H9 (cell line): ENCODE results near the gene CCR2. TPM values are rescaled to one million over a fixed set of nuclear protein-coding genes. Genes with fewer than 3 reads are reported as not detected.

Experiments used
- DNase-seq: peaks from one replicate; pipeline ENCODE4 v3.0.0-alpha.2; 2017
- H2AFZ ChIP-seq: one replicate; pipeline ENCODE4 v1.6.1; 2013; ENCODE audit warnings: mild to moderate bottlenecking, low read length, control low read depth, moderate library complexity
- H2AK5ac ChIP-seq: 2 replicates; pipeline ENCODE4 v1.6.1; 2013; ENCODE audit warnings: low read length, control low read depth, mixed read lengths; ENCODE audit not compliant: insufficient read length
- H2BK120ac ChIP-seq: one replicate; pipeline ENCODE4 v1.6.1; 2013; ENCODE audit warnings: low read depth, mild to moderate bottlenecking, low read length, control low read depth, inconsistent platforms; ENCODE audit not compliant: poor library complexity, severe bottlenecking
- H2BK12ac ChIP-seq: 2 replicates; pipeline ENCODE4 v1.6.1; 2013; ENCODE audit warnings: low read length, control low read depth, mixed read lengths, low read depth; ENCODE audit not compliant: insufficient read length
- H2BK15ac ChIP-seq: 2 replicates; pipeline ENCODE4 v1.6.1; 2013; ENCODE audit warnings: low read depth, low read length, control low read depth
- H2BK20ac ChIP-seq: one replicate; pipeline ENCODE4 v1.6.1; 2013; ENCODE audit warnings: low read depth, mild to moderate bottlenecking, low read length, control low read depth, inconsistent platforms; ENCODE audit not compliant: poor library complexity, severe bottlenecking
- H2BK5ac ChIP-seq: 2 replicates; pipeline ENCODE4 v1.6.1; 2013; ENCODE audit warnings: low read length, control low read depth, mixed read lengths; ENCODE audit not compliant: insufficient read length
- H3K14ac ChIP-seq: 2 replicates; pipeline ENCODE4 v1.6.1; 2013; ENCODE audit warnings: low read length, control low read depth; ENCODE audit not compliant: insufficient read depth
- H3K18ac ChIP-seq: 2 replicates; pipeline ENCODE4 v1.6.1; 2013; ENCODE audit warnings: low read depth, mild to moderate bottlenecking, mixed read lengths, low read length, control low read depth; ENCODE audit not compliant: insufficient read length
- H3K23ac ChIP-seq: 2 replicates; pipeline ENCODE4 v1.6.1; 2013; ENCODE audit warnings: low read length, control low read depth, mixed read lengths, low read depth; ENCODE audit not compliant: insufficient read length
- H3K23me2 ChIP-seq: 2 replicates; pipeline ENCODE4 v1.6.1; 2013; ENCODE audit warnings: low read depth, mild to moderate bottlenecking, mixed read lengths, low read length, control low read depth; ENCODE audit not compliant: insufficient read length, poor library complexity, severe bottlenecking
- H3K27ac ChIP-seq: 2 replicates; pipeline ENCODE4 v1.5.1; 2013; ENCODE audit warnings: low read length, control low read depth, mixed read lengths, low read depth; ENCODE audit not compliant: insufficient read length
- H3K27me3 ChIP-seq: 2 replicates; pipeline ENCODE4 v1.6.1; 2013; ENCODE audit warnings: low read length, control low read depth, inconsistent platforms; ENCODE audit not compliant: insufficient read depth
- H3K4ac ChIP-seq: 2 replicates; pipeline ENCODE4 v1.6.1; 2013; ENCODE audit warnings: low read depth, mild to moderate bottlenecking, control low read depth, inconsistent platforms, low read length, moderate library complexity
- H3K4me1 ChIP-seq: 2 replicates; pipeline ENCODE4 v1.6.1; 2013; ENCODE audit warnings: low read length, control low read depth, inconsistent platforms; ENCODE audit not compliant: insufficient read depth
- H3K4me2 ChIP-seq: 2 replicates; pipeline ENCODE4 v1.6.1; 2013; ENCODE audit warnings: low read length, control low read depth, mixed read lengths; ENCODE audit not compliant: insufficient read length, insufficient read depth
- H3K56ac ChIP-seq: 2 replicates; pipeline ENCODE4 v1.6.1; 2013; ENCODE audit warnings: low read depth, mild to moderate bottlenecking, mixed read lengths, low read length, control low read depth; ENCODE audit not compliant: insufficient read length
- H3K79me1 ChIP-seq: 2 replicates; pipeline ENCODE4 v1.6.1; 2013; ENCODE audit warnings: low read depth, mild to moderate bottlenecking, moderate library complexity, low read length, control low read depth, inconsistent platforms; ENCODE audit not compliant: insufficient read depth, poor library complexity, severe bottlenecking
- H3K79me2 ChIP-seq: 2 replicates; pipeline ENCODE4 v1.6.1; 2013; ENCODE audit warnings: low read length, control low read depth, inconsistent platforms; ENCODE audit not compliant: insufficient read depth
- H3K9ac ChIP-seq: 2 replicates; pipeline ENCODE4 v1.6.1; 2013; ENCODE audit warnings: low read length, control low read depth, mixed read lengths; ENCODE audit not compliant: insufficient read length; ENCODE audit errors: extremely low read depth
- H3K9me3 ChIP-seq: one replicate; pipeline ENCODE4 v1.6.1; 2013; ENCODE audit warnings: low read depth, low read length, inconsistent platforms; ENCODE audit not compliant: control insufficient read depth
- H3T11ph ChIP-seq: one replicate; pipeline ENCODE4 v1.6.1; 2013; ENCODE audit warnings: mild to moderate bottlenecking, low read length, control low read depth, inconsistent platforms
- H4K20me1 ChIP-seq: one replicate; pipeline ENCODE4 v1.6.1; 2013; ENCODE audit not compliant: control insufficient read depth, insufficient read length, insufficient read depth
- H4K5ac ChIP-seq: 2 replicates; pipeline ENCODE4 v1.6.1; 2013; ENCODE audit warnings: low read depth, mild to moderate bottlenecking, mixed read lengths, low read length, control low read depth; ENCODE audit not compliant: insufficient read length
- H4K8ac ChIP-seq: replicated peaks from 2 replicates; pipeline ENCODE4 v1.6.1; 2013; ENCODE audit warnings: low read length, control low read depth, mixed read lengths, low read depth; ENCODE audit not compliant: insufficient read length
- H4K91ac ChIP-seq: 2 replicates; pipeline ENCODE4 v1.6.1; 2013; ENCODE audit warnings: low read depth, mild to moderate bottlenecking, moderate library complexity, mixed read lengths, low read length, control low read depth; ENCODE audit not compliant: insufficient read length
- H3K27ac Mint-ChIP-seq, 3 experiments: 2 replicates in 2 of 3; 3 replicates in 1 of 3; pipeline ENCODE4 v1.8.0; 2020 to 2021; ENCODE audit warnings: mixed read lengths in 3 of 3, mild to moderate bottlenecking in 1 of 3, moderate library complexity in 1 of 3
- H3K27me3 Mint-ChIP-seq: 2 replicates; pipeline ENCODE4 v1.8.0; 2021; ENCODE audit warnings: low read depth, mild to moderate bottlenecking, moderate library complexity, mixed read lengths
- H3K36me3 Mint-ChIP-seq, 3 experiments: 2 replicates in 2 of 3; 3 replicates in 1 of 3; pipeline ENCODE4 v1.8.0; 2020 to 2021; ENCODE audit warnings: low read depth in 3 of 3, mixed read lengths in 3 of 3; ENCODE audit not compliant: insufficient read depth in 1 of 3
- H3K4me1 Mint-ChIP-seq, 2 experiments: 2 replicates each; pipeline ENCODE4 v1.8.0; 2020; ENCODE audit warnings: mixed read lengths in 2 of 2
- H3K4me3 Mint-ChIP-seq, 2 experiments: 2 replicates in 1 of 2; 3 replicates in 1 of 2; pipeline ENCODE4 v1.8.0; 2020 to 2021; ENCODE audit warnings: mild to moderate bottlenecking in 2 of 2, mixed read lengths in 2 of 2, moderate library complexity in 1 of 2
- H3K9me3 Mint-ChIP-seq, 2 experiments: 2 replicates in 1 of 2; 3 replicates in 1 of 2; pipeline ENCODE4 v1.8.0; 2020; ENCODE audit warnings: mild to moderate bottlenecking in 2 of 2, mixed read lengths in 2 of 2, moderate library complexity in 1 of 2
- WGBS: extraction: QIAGEN DNeasy Blood & Tissue Kit; methylation state at CpG from one replicate; pipeline ENCODE4 v1.1.7; 2013; ENCODE audit warnings: missing lambda C conversion rate, low lambda C conversion rate, mixed read lengths; ENCODE audit not compliant: insufficient read length; ENCODE audit errors: extremely low coverage; 5-methylcytosine and 5-hydroxymethylcytosine counted together
- total RNA-seq: library from RNA; stranded (reverse); gene quantifications from 2 replicates; pipeline ENCODE4 v1.2.1, GENCODE V29; 2021
- TF ChIP-seq, protein P1 (sequence below): fragments of 200-600 bp; sonication (generic); conservative IDR thresholded peaks from 3 replicates; pipeline ENCODE4 v1.8.0; 2021; ENCODE audit warnings: antibody characterized with exemption, mild to moderate bottlenecking

The CCR2 gene
- total RNA-seq, 1 experiment from 2014 or later: not detected

DNA sequence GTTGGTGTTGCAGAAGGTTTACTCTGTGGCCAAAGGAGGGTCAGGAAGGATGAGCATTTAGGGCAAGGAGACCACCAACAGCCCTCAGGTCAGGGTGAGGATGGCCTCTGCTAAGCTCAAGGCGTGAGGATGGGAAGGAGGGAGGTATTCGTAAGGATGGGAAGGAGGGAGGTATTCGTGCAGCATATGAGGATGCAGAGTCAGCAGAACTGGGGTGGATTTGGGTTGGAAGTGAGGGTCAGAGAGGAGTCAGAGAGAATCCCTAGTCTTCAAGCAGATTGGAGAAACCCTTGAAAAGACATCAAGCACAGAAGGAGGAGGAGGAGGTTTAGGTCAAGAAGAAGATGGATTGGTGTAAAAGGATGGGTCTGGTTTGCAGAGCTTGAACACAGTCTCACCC is 20.8 kb downstream of the CCR2 start:
- Histone ChIP-seq H3K79me2 (no peaks in the 10 kb centered on the region), H3T11ph (no peak overlapping the region), H4K8ac (no peak overlapping the region), H3K27me3 (no peaks in the 10 kb centered on the region), H4K5ac (peak overlapping the region; percentile 51), H2BK12ac (no peak overlapping the region), H2BK5ac (no peak overlapping the region), H2BK15ac (no peak overlapping the region), H3K14ac (peak overlapping the region; percentile 20; the same call in 1 of the 2 replicates), H3K56ac (no peak overlapping the region), H3K4me2 (no peak overlapping the region), H2BK120ac (no peak overlapping the region), H2BK20ac (no peak overlapping the region), H2AK5ac (peak overlapping the region; percentile 80), H3K18ac (no peak overlapping the region), H4K20me1 (no peaks in the 10 kb centered on the region), H3K9ac (no peak overlapping the region), H3K9me3 (no peaks in the 10 kb centered on the region), H3K4me1 (peaks cover 4% of the 10 kb centered on the region), H3K23me2 (peaks cover 2% of the 10 kb centered on the region), H3K27ac (no peak overlapping the region), H3K79me1 (no peaks in the 10 kb centered on the region), H3K23ac (no peak overlapping the region), H4K91ac (no peak overlapping the region), H3K4ac (no peak overlapping the region), H2AFZ (no peak overlapping the region)
- no peak overlapping the region for H3K27ac Mint-ChIP-seq
- H3K36me3 Mint-ChIP-seq: no peaks in the 10 kb centered on the region
- no peaks in the 10 kb centered on the region for H3K9me3 Mint-ChIP-seq
- peaks cover 10 to 13% of the 10 kb centered on the region in 2 experiments for H3K4me1 Mint-ChIP-seq
- no peak overlapping the region for H3K4me3 Mint-ChIP-seq
- H3K27me3 Mint-ChIP-seq: peaks cover 20% of the 10 kb centered on the region
- DNase-seq: no peak
- TF ChIP-seq, protein P1, sequence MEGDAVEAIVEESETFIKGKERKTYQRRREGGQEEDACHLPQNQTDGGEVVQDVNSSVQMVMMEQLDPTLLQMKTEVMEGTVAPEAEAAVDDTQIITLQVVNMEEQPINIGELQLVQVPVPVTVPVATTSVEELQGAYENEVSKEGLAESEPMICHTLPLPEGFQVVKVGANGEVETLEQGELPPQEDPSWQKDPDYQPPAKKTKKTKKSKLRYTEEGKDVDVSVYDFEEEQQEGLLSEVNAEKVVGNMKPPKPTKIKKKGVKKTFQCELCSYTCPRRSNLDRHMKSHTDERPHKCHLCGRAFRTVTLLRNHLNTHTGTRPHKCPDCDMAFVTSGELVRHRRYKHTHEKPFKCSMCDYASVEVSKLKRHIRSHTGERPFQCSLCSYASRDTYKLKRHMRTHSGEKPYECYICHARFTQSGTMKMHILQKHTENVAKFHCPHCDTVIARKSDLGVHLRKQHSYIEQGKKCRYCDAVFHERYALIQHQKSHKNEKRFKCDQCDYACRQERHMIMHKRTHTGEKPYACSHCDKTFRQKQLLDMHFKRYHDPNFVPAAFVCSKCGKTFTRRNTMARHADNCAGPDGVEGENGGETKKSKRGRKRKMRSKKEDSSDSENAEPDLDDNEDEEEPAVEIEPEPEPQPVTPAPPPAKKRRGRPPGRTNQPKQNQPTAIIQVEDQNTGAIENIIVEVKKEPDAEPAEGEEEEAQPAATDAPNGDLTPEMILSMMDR: no peak
- WGBS: no CpG with 5 or more reads among the region's 3 CpGs
